HepG2 (cell line): ENCODE measurements around the gene PIP5K1C. TPM values are rescaled to one million over a fixed set of nuclear protein-coding genes. Genes with fewer than 3 reads are reported as not detected.

ENCODE experiments used
- ATF3 ChIP-seq: sonication (generic); formaldehyde crosslinking; IDR thresholded peaks from 2 replicates; pipeline ENCODE4 v1.4.0; 2020; ENCODE audit warnings: missing genetic modification reagents
- IRF9 ChIP-seq: sonication (generic); formaldehyde crosslinking; IDR thresholded peaks from 2 replicates; pipeline ENCODE4 v1.8.0; 2022; ENCODE audit warnings: missing genetic modification reagents, mild to moderate bottlenecking, borderline replicate concordance
- KMT2B ChIP-seq: IDR thresholded peaks from 2 replicates; pipeline ENCODE4 v1.6.1; 2016; ENCODE audit warnings: missing genetic modification reagents, missing compliant biosample characterization
- PAXIP1 ChIP-seq: sonication (generic); formaldehyde crosslinking; conservative IDR thresholded peaks from 2 replicates; pipeline ENCODE4 v1.4.0; 2020; ENCODE audit warnings: mild to moderate bottlenecking, missing genetic modification reagents, moderate library complexity
- SNRNP70 ChIP-seq: fragments of 200-400 bp; formaldehyde crosslinking; IDR thresholded peaks from 2 replicates; pipeline ENCODE4 v1.6.1; 2017; ENCODE audit warnings: mild to moderate bottlenecking, low read depth, low read length, moderate library complexity
- THAP7 ChIP-seq: sonication (generic); formaldehyde crosslinking; IDR thresholded peaks from 2 replicates; pipeline ENCODE4 v1.8.1; 2023; ENCODE audit warnings: mild to moderate bottlenecking, missing genetic modification reagents
- ZHX2 ChIP-seq, 2 experiments: sonication (generic) in 1 of 2; formaldehyde crosslinking in 1 of 2; IDR thresholded peaks; 2 replicates each; pipeline versions ENCODE4 v1.6.1 to v1.9.0; 2014 to 2022; ENCODE audit warnings: antibody characterized with exemption in 1 of 2, borderline replicate concordance in 1 of 2, inconsistent platforms in 1 of 2, low read depth in 1 of 2, missing genetic modification reagents in 1 of 2
- ZNF232 ChIP-seq: sonication (generic); formaldehyde crosslinking; IDR thresholded peaks from 2 replicates; pipeline ENCODE4 v1.4.0; 2020; ENCODE audit warnings: missing genetic modification reagents, borderline replicate concordance
- ZNF740 ChIP-seq: sonication (generic); formaldehyde crosslinking; IDR thresholded peaks from 2 replicates; pipeline ENCODE4 v1.4.0; 2020; ENCODE audit warnings: missing genetic modification reagents
- ZNF879 ChIP-seq: sonication (generic); formaldehyde crosslinking; IDR thresholded peaks from 2 replicates; pipeline ENCODE4 v1.8.1; 2023; ENCODE audit warnings: missing genetic modification reagents
- polyA plus RNA-seq, 8 experiments: library from polyadenylated mRNA; depleted of rRNA in 3 of 8; stranded (reverse) in 7 of 8; unstranded in 1 of 8; fragments of >200 nt; fragmentation: Illumina TruSeq in 4 of 8; extraction: Trizol in 4 of 8; gene quantifications; 2 replicates each; pipeline versions ENCODE4 v1.2.1 to v1.2.3, GENCODE V29; 2011 to 2016; ENCODE audit warnings: low read depth in 4 of 8, missing spikeins in 1 of 8, mixed read lengths in 1 of 8; ENCODE audit not compliant: insufficient read depth in 1 of 8
- total RNA-seq, 5 experiments: library from RNA; depleted of rRNA; stranded (reverse); fragments of >200 nt; fragmentation: Illumina TruSeq; extraction: Trizol; gene quantifications; 2 replicates each; pipeline ENCODE4 v1.2.3, GENCODE V29; 2016; ENCODE audit warnings: low read depth in 1 of 5

PIP5K1C gene
- total and polyA plus RNA-seq, 2 of the 13 experiments (the other 11 are each of a cell fraction or from before 2014, with no cell fraction given): 3.6 to 4.3 TPM

- TF ChIP-seq ATF3 (CRISPR knock-in tag) (no peak), IRF9 (CRISPR knock-in tag) (no peak; the same call in 1 of the 2 replicates), THAP7 (CRISPR knock-in tag) (peak; percentile 73; the same call in 1 of the 2 replicates), SNRNP70 (no peak), KMT2B (CRISPR knock-in tag) (no peak), ZNF740 (no peak), ZNF232 (CRISPR knock-in tag) (no peak), PAXIP1 (peak; percentile 62), ZNF879 (0 out of 2 replicates have a peak, but pooled peaks have one; percentile 54), ZHX2 (IDR thresholded peaks at IDR 0.05; ENCODE audit: low read depth) (no peak), ZHX2 (CRISPR knock-in tag; IDR thresholded peaks at IDR 0.05; ENCODE audit: borderline replicate concordance) (no peak)
These were observed 31.8 kb downstream of the PIP5K1C start (continued) for GRCh38 chr19:3668331-3669081.
